HG02759 (cell line): ENCODE measurements around the gene MRPL54.

Experiments
- ATAC-seq: cut with Tn5 transposase; IDR thresholded peaks from one replicate; pipeline ENCODE4 v1.9.1; 2021; ENCODE audit warnings: mild to moderate bottlenecking, moderate library complexity; ENCODE audit not compliant: unreplicated experiment

The MRPL54 gene

DNA sequence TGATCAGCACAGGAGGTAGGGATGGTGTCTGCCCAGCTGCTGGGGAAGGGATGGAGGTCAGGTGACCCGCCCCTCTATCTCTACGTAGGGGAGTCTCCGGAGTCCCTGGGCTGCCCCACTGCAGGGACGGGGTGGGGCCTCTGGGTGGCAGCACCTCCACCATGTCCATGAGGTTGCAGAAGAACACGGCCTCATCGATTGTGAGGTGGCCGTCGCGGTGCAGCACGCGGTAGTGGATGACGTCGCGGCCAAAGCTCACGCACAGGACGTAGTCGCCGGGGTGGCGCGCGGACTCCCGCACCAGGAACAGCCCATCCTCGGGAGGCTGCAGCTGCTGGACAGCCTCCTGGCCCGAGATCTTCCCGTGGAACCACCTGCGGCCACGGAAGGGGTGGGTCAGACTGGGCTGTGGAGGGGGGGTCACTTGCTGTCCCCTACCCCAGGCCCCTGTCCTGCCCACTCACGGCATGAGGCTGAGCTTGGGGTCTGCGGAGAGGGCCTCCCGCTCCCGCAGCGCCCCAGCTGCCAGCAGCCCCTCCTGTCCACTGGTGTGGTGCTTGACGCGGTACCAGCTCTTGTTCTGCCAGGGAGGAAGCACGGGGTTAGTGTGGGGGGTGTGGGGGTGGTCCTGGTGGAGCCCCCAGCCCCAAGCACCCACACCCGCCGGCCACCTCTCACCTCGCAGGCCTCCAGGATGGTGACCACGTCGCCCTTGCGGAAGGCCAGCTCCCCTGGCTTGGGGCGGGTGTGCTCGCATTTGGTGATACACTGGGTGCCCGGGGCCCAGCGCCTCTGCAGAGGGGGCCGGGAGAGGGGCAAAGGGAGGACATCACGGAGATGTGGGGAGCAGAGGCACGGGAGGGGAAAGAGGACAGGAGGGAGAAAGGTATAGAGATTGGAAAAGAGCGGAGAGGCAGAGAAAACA, 21.4 kb downstream of the MRPL54 start:
- ATAC-seq = no peak

DNA sequence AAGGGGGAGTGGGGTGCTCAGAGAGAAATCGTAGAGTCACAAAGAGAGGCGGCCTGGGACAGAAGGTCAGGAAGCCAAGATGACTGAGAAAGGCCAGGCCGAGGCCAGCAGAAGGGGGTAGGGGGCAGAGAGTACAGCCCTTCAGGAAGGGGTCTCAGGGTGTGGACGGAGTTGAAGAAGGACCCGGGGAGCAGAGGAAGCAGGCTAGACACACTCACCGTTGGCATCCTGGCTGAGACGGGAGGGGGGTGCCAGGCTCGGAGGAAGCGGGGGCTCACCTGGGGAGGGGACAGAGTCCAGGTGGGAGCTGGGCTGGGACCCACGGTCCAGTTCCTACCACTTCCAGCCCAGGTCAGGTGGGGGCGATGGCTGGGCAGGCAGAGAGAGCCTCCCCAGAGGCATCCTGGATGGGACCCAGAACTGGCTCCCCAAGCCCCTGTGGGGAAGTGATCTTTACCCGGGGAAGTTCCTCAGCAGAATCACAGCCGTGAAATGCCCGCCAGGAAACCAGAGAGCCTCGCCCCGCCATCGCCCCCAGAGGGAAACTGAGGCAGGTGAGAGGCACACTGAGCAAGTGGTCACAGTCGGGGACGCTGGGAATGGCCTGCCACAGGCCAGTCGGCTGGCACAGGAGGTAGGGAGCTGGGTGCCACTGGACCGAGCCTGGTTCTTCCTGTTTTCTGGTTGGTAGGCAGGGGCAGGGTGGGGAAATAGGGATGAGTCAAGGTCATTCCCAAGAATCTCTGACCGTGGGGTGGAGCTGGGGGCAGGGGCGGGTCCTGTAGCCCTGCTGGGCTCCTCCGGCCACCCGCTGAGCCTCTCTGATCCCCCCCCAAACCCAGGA, 22.3 kb downstream of the MRPL54 start:
- ATAC-seq = no peak

DNA sequence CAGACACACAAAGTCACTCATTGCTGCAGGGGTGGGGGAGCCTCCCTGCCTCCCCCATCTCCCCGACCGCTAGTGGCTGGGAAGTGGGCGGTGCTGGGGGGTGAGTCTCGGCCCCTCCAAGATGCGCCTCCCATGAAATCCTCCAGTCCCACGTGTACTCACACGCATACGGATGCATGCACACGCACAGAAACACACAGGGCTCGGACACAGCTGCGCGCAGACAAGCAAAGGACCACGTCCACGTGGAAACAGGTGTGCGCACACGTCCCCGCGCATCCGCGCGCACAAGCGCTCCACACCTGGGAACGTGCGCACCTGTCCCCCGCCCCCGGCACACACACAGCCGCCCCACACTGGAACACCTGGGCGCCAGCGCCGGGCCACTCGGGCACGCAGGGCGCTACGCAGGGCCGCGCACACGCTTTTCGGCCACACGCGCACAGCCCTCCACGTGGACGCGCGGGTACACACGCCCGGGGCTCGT, 23.0 kb downstream of the MRPL54 start:
- no peak for ATAC-seq

DNA sequence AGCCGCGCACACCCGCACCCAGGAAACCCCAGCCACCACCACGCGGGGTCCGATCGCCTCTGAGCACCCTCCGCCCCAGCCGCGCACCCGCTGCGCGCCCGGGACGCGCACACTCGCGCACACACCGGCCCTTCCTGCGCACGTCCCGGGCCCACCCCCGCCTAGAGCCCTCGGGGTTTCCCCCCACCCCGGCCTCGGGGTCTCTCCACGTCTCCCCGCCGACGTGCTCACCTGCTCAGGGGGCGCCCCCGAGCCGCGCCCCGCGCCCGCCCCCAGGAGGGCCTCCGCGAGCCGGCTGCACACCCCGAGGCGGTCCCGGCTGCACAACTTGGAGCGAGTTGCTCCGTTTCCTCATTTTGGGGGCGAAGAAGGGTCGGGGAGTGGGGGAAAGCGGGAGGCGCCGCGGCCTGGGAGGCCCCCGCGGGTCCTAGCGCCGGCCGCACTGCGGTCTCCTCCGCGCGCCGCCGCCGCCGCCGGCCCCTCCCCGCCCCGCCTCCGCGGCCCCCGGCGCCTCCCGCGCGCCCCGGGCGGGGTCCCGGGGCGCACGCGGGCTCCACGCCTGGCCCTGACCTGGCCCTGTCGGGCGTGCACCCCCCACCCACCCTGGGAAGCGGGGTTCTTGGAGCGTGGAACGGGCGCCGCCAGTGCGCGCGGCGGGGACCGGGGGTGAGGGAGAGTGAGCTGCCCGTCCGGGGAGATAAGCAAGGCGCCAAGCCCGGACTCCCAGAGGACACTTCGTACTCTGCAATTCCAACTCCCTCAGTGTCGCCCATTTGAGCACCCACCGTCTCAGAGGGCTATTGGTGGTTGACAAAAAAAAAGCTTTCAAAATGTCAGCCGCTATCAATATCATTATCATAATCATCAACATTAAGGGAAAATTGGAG, 23.7 kb downstream of the MRPL54 start, which contains the start of gene MATK:
Gene MATK, minus strand, starts transcription at position 444 of the 887 bp plus-strand sequence. CDS start 1,246 bp downstream, outside the sequence.
- ATAC-seq = no peak

DNA sequence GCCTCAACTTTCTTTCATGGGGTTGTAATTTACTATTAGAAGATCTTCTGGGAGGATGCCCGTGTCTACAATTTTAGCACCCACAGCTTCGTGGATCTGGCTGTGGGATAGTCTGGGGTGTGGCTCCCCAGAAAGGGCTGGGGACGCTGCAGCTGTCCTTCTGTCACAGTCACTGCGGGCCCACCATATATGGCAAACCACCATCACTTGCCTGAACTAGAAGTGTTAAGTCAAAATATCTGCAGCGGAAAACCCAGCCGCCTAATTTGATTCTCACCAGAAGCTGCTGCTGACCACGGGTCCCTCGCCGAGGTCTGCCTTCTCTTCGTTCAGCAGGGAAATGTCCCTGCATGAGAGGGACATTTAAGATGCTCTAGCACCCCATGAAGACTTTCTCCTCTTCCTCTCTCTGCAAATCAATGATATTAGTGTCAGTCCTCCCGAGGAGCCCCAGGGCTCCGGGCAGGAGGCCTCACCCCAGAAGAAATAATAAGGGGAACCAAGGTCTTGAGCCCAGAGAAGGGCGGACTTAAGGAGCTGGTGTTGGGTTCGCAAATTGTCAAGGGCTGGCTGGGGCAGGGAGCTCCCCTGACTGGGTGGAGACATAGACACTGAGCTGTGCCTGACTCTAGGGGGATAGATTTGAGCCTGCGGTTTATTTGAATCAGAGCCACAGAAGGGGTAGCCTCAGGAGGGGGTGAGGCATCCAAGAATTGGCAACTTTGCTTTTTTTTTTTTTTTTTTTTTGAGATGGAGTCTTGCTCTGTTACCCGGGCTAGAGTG, 26.7 kb downstream of the MRPL54 start:
- ATAC-seq = no peak

DNA sequence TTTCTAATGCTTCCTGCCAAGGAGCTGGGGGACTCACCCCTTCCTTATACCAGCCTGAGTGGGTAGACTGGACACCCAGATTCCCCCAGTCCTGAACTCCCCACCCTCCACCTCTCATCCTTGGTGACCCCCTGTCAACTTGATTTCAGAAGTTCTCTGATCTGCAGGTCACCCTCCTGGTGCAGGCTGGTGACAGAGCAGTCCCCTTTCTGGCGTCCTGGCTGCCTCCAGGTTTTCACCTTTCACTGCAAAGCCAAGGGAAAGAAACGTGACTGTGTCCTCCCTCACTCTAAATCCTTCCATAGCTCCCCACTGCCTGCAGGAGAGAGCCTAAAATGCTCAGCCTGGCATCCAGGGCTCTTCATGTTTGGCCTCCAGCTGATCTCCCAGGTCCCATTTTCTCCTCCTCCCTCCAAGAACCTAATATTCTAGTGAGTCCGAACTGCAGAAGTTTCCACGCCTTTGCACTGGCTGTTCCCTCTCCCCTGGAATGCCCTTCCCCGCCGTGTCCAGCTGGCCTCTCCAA, 27.8 kb downstream of the MRPL54 start:
- no peak for ATAC-seq

DNA sequence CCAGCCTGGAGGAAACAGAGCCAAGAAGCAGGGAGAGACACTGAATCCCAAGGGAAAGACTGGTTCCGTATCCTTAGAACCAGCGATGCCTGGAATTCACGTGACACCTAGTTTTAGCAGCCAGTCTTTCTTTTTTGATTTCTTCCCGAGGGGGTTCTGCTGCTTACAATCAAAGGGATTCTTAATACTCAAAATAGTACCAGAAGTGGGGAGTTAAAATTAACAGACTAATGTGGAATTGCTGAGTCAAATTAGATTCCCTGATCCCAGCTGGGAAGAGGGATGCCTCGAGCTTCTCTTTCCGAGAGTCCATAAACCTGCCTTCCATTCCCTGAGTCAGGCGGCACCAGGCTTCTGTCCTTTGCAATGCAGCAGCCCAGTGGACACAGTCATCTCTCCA, 28.5 kb downstream of the MRPL54 start:
- no peak for ATAC-seq

DNA sequence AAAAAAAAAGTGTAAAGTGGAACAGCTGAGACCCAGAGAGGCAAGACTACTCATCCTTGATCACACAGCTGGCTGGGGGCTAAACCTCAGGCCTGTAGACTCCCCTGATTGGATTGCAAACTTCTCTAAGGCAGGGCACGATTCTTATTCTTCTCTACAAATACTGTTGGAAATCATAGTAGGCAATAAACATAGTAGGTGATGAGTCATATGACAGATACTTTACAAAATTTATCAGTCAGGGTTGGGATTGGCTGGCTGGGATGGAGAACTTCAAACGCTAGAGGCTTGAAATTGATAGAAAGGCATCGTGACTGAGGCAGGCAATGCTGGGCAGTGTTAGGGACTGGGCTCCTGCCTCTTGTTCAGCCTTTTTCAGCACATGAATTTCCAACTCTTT, 29.6 kb downstream of the MRPL54 start:
- ATAC-seq = no peak

DNA sequence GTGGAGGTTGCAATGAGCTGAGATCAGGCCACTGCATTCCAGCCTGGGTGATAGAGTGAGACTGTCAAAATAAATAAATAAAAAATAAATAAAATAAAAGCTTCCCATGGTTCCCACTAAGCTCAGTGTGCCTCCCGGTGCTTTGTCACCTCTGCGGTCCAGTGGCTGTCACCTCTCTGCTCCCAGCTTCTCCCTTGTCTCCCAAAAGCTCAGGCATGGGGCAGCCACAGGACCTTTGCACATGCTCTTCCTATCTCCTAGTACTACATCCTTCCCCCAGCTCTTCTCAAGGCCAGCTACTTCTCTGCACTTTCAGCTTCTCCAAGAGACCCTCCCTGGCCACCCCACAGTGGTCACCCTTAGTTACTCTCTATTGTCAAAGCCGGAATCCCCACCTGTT, 31.3 kb downstream of the MRPL54 start:
- ATAC-seq = no peak

DNA sequence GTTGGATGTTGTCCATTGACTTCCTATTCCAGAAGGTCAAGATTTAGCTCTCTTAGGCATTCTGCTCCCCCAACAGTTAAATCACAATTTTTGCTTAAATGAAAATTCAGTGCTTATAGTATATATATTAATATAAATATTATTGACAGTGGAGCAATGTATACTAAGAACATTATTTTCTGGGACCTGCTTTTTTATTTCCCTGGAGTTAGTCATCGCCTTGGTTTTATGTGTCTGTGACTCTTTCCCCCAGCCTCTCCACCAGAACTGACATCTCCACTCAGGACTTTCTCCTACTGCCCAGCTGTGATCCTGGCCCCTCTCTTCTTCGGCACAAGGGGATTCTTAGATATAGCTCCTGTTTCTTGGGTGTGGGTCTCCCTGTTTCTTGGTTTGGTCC, 33.9 kb downstream of the MRPL54 start:
- no peak for ATAC-seq

DNA sequence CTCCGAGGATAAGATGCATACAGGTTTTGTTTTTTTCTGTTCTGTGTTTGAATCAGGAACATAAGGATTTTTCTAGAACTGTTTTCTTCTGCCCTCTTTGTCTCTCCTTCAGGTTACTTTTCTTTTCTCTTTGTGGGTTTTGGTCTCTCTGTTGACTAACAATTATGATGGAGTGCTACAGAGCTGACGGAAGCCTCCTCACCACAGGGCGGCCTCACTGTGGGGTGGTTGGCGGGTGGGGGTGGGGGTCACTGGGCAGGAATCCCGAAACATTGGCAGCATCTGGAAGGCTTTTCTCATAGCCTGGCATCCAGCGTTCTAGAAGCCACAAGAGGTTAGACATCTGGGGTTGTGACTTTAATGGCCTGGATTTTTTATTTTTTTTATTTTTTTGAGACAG, 35.7 kb downstream of the MRPL54 start:
- no peak for ATAC-seq

DNA sequence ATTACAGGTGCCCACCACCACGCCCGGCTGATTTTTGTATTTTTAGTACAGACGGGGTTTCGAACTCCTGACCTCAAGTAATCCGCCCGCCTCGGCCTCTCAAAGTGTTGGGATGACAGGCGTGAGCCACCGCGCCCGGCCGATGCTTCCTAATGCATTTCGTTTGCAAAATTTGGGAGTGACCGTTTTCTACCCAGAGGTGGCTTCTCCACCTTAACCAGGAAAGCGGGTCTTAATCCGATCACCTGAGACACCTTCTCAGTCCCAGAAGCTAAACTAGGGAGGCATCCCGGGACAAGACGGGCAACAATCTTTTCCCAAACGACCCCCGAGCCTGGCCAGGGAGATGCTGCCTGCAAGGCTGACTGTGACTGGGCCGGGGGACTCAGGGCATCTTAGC, 38.5 kb downstream of the MRPL54 start:
- ATAC-seq = no peak

DNA sequence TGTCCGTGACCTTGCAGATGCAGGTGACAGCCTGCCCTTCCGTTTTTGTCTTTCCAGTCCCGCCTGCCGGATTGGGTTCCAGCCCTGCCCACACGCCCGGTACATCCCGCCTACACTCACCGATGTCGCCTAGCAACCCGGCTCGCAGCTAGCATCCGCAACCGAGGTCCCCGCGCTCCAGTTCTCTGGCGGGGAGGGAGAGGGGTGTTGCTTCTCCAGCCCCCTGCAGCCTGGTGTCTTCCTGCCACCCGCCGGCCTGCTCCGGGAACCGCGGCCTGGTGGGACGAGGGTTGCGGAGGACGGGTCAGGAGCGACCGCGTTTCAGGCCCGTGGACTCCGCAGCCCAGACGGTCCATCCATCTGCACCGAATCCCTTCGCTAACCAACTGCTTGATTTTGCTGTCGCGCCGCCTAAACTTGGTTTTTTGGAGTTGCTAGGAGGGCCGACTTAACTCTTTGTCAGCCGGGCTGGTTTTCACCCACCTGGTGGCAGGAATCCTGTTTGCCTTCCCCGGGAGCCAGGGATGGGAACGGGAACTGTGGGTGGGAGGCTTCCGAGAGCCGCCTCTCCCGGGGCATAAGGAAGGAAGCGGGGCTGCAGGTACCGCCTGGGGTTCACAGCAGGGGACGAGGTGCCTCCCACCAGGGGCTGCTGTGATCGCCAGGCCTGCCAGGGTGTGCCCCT, 39.1 kb downstream of the MRPL54 start:
- no peak for ATAC-seq

DNA sequence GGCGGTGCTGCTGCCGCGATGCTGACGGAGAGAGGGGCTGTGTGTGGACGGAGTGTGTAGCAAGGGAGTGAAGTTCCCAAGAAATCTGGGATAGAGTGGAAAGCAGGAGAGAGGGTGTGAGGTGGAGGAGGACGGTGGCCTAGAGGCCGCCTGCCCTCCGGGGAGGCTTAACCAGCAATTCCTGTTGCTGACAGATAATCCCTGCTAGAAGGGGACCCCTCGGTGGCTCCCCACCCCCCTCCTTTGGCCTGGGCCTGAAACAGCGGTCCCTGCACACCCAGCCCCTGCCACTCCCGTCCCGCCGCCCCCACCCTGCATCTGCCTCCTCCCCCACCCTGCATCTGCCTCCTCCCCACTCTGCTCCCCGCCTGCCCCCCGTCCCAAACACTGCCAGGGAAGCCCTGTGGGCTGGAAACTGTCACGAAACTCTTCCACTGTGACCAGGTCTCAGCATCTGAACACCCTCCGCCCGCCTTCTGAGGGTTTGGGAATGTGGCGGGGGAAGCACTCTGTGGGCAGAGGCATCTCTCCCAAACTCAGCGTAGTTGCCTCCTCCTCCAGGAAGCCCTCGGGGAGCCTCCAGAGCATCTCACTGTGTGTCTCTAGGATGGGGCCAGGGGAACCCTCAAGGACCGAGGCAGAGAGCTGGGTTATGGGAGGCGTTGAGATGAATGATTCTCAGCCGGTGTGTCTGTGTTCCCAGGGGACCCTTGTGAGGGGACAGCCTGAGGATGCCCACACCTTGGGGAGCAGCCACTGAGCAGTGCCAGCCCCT, 40.8 kb downstream of the MRPL54 start:
- no peak for ATAC-seq

DNA sequence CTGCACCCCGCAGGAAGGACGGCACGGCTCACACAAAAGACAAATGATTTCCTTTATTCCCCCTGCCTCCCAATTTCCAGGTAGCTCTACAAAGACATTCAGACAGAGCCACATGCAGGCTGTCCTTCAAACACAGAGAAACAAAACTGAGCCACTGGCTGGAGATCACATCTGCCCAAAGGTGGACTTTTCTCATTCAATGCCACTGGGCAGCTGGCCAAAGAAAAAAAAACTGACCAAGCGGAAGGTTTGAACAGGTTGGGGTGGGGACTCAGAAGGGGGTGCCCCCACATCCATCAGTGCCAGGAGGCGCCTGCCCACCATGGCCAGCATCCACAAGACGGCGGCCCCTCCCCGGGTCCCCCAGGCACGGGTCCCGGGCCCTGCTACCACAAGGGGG, 41.5 kb downstream of the MRPL54 start:
- ATAC-seq = no peak

DNA sequence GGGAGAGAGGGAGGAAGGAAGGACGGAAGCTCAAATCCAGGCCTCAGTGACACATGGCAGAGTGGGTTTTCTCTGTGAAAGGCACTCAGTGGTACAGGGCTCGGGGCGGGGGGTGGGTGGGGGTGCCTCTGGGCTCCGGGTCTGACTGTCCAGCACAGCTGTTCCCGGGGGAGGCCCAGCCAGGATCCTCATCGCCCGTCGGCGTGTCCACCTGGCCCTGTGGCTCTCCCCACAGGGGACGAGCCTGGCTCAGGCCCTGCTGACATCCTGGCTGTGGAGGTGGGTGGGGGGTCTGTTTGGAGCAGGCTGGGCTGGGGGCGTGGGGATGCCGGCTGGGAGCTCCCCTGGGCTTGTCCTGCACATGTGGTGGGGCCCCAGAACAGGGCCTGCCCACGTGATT, 41.9 kb downstream of the MRPL54 start:
- no peak for ATAC-seq

DNA sequence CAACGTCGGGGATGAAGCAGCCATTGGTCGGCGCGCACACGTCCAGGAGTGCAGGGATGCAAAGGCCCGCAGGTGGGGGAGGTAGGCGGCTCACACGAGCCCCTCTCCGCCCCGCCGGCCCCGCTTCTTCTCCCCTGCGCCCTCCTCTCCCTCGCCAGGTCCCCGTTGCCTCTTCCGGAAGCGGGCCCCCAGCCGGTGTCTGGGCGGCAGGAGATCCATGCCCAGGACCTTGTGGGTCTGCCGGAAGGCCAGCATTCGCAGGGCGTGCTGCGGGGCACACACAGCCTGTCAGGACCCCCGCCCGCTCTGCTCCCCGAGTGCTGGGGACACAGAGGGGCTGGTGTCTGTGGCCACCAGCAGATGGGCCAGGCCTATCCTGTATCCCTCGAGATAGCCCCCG, 43.4 kb downstream of the MRPL54 start:
- ATAC-seq = no peak

DNA sequence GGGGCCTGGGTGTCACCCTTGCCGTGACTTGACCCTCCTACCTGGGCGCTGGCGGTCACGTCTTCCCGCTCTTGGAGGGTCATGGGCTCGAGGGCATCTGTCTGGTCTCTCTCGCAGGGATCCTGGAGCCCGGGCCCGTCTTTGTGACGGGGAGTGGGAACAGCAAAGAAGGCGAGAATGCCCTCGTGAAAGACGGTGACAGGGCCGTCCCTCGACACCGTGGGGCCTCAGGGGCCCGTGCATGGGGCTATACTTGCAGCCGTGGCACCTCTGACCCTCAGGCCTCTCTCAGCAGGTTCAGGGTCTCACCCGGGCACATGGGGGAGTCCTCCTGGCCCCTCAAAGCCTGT, 44.6 kb downstream of the MRPL54 start:
- no peak for ATAC-seq
